Measurements from ENCODE around the gene KSR2. TPM values are rescaled to one million over a fixed set of nuclear protein-coding genes. Genes with fewer than 3 reads are reported as not detected.

The KSR2 gene
- total RNA-seq, 2 donors from 2014 or later = 1.1 to 2.0 TPM

- WGBS, 2 experiments (ENCODE audit: insufficient coverage in 1 of 2, insufficient read length in 1 of 2) = 100% methylated on average over 2 of the region's 2 CpGs
- H3K9me3 Mint-ChIP-seq = no peaks in the 10 kb centered on the region
- H3K4me1 ChIP-seq (ENCODE audit: control insufficient read depth, insufficient read depth, low read length) = no peaks in the 10 kb centered on the region
- H3K27ac Mint-ChIP-seq = no peak overlapping the region
- peaks cover 2% of the 10 kb centered on the region for H3K27me3 Mint-ChIP-seq (ENCODE audit: insufficient read depth)
- H3K4me3 Mint-ChIP-seq = no peak overlapping the region
- no peak for TF ChIP-seq CTCF (conservative IDR thresholded peaks at IDR 0.05)
- H3K4me3 ChIP-seq (ENCODE audit: low read length) = no peak overlapping the region
- no peaks in the 10 kb centered on the region for H3K27me3 ChIP-seq (ENCODE audit: control insufficient read depth, insufficient read depth, low read length, poor library complexity, severe bottlenecking)
- H3K36me3 Mint-ChIP-seq (ENCODE audit: low read depth) = no peaks in the 10 kb centered on the region
- no peaks in the 10 kb centered on the region for H3K4me1 Mint-ChIP-seq
- no peak overlapping the region for H3K9ac ChIP-seq (ENCODE audit: extremely low read depth, low read length, poor library complexity, severe bottlenecking)
- no peaks in the 10 kb centered on the region for H3K36me3 ChIP-seq (ENCODE audit: control insufficient read depth, insufficient read depth, low read length)
- DNase-seq = no peak
- no peak overlapping the region for H3K27ac ChIP-seq (ENCODE audit: low read depth, low read length)
- H3K9me3 ChIP-seq (ENCODE audit: control insufficient read depth, low read length) = no peaks in the 10 kb centered on the region
Observed at GRCh38 chr12:117998719-117999118, 29.9 kb upstream of the KSR2 start.

GRCh38 chr12:117994551-117995438, 26.0 kb upstream of the KSR2 start:
- Mint-ChIP-seq H3K4me1 (no peaks in the 10 kb centered on the region), H3K9me3 (no peaks in the 10 kb centered on the region), H3K4me3 (no peak overlapping the region), H3K36me3 (ENCODE audit: low read depth) (no peaks in the 10 kb centered on the region), H3K27ac (no peak overlapping the region), H3K27me3 (ENCODE audit: insufficient read depth) (peaks cover 2% of the 10 kb centered on the region)
- Histone ChIP-seq H3K27ac (ENCODE audit: low read depth, low read length) (no peak overlapping the region), H3K4me3 (ENCODE audit: low read length) (no peak overlapping the region), H3K9me3 (ENCODE audit: control insufficient read depth, low read length) (no peaks in the 10 kb centered on the region), H3K27me3 (ENCODE audit: control insufficient read depth, insufficient read depth, low read length, poor library complexity, severe bottlenecking) (no peaks in the 10 kb centered on the region), H3K36me3 (ENCODE audit: control insufficient read depth, insufficient read depth, low read length) (no peaks in the 10 kb centered on the region), H3K9ac (ENCODE audit: extremely low read depth, low read length, poor library complexity, severe bottlenecking) (no peak overlapping the region), H3K4me1 (ENCODE audit: control insufficient read depth, insufficient read depth, low read length) (no peaks in the 10 kb centered on the region)
- no peak for TF ChIP-seq CTCF (conservative IDR thresholded peaks at IDR 0.05)
- 83 to 88% methylated on average over 2 to 3 of the region's 3 CpGs for WGBS, 2 experiments (ENCODE audit: insufficient coverage in 1 of 2, insufficient read length in 1 of 2)
- DNase-seq = no peak

- H3K9ac ChIP-seq (ENCODE audit: extremely low read depth, low read length, poor library complexity, severe bottlenecking) = no peak overlapping the region
- Mint-ChIP-seq H3K36me3 (ENCODE audit: low read depth) (no peaks in the 10 kb centered on the region), H3K4me1 (no peaks in the 10 kb centered on the region), H3K27me3 (ENCODE audit: insufficient read depth) (peaks cover 2% of the 10 kb centered on the region), H3K4me3 (no peak overlapping the region), H3K27ac (no peak overlapping the region), H3K9me3 (peaks cover 4% of the 10 kb centered on the region)
- no peaks in the 10 kb centered on the region for H3K36me3 ChIP-seq (ENCODE audit: control insufficient read depth, insufficient read depth, low read length)
- no peak overlapping the region for H3K27ac ChIP-seq (ENCODE audit: low read depth, low read length)
- no peaks in the 10 kb centered on the region for H3K9me3 ChIP-seq (ENCODE audit: control insufficient read depth, low read length)
- H3K4me1 ChIP-seq (ENCODE audit: control insufficient read depth, insufficient read depth, low read length) = no peaks in the 10 kb centered on the region
- WGBS, 2 experiments (ENCODE audit: insufficient coverage in 1 of 2, insufficient read length in 1 of 2) = 87 to 100% methylated on average over 2 to 4 of the region's 4 CpGs
- DNase-seq = no peak
- TF ChIP-seq CTCF (conservative IDR thresholded peaks at IDR 0.05) = no peak
- no peak overlapping the region for H3K4me3 ChIP-seq (ENCODE audit: low read length)
- H3K27me3 ChIP-seq (ENCODE audit: control insufficient read depth, insufficient read depth, low read length, poor library complexity, severe bottlenecking) = no peaks in the 10 kb centered on the region
Observed at GRCh38 chr12:117986705-117987469, 18.1 kb upstream of the KSR2 start.

Measured in endodermal cell (in vitro differentiated cells).